Neural cell (in vitro differentiated cells): Measurements from ENCODE around the gene GRID1. TPM values are rescaled to one million over a fixed set of nuclear protein-coding genes. Genes with fewer than 3 reads are reported as not detected.
"Not testable (repeated sequence)": the region's sequence is repeated elsewhere in the genome, so short reads cannot be mapped to it uniquely, and the experiment has no call there.

Experiments
- H2AFZ ChIP-seq: fragments of 200-600, 300-800 bp; sonication (generic), shearing (Covaris generic); 2 replicates; pipeline ENCODE4 v1.6.0; 2014; ENCODE audit warnings: low read depth, mild to moderate bottlenecking, antibody characterized with exemption, low read length, moderate library complexity
- H3F3A ChIP-seq: fragments of 200-600 bp; shearing (Covaris generic); 2 replicates; pipeline ENCODE4 v1.6.1; 2016; ENCODE audit warnings: mild to moderate bottlenecking, moderate library complexity, mixed read lengths, antibody characterized with exemption, low read length; ENCODE audit not compliant: insufficient read depth, poor library complexity, severe bottlenecking
- H3K27ac ChIP-seq: fragments of 200-600, 300-800 bp; sonication (generic), shearing (Covaris generic); 2 replicates; pipeline ENCODE4 v1.5.1; 2014; ENCODE audit warnings: mild to moderate bottlenecking, low read length, moderate library complexity
- H3K27me3 ChIP-seq: fragments of 300-800, 200-600 bp; sonication (generic), shearing (Covaris generic); 2 replicates; pipeline ENCODE4 v1.6.0; 2014; ENCODE audit warnings: mild to moderate bottlenecking, low read depth, low read length, moderate library complexity; ENCODE audit not compliant: insufficient read depth
- H3K36me3 ChIP-seq: fragments of 300-800, 200-600 bp; sonication (generic), shearing (Covaris generic); 2 replicates; pipeline ENCODE4 v1.5.1; 2014; ENCODE audit warnings: mild to moderate bottlenecking, antibody characterized with exemption, low read length, moderate library complexity; ENCODE audit not compliant: insufficient read depth
- H3K4me2 ChIP-seq: fragments of 300-800, 200-600 bp; sonication (generic), shearing (Covaris generic); 2 replicates; pipeline ENCODE4 v1.6.0; 2014; ENCODE audit warnings: mild to moderate bottlenecking, low read length
- H3K4me3 ChIP-seq: fragments of 300-800, 200-600 bp; sonication (generic), shearing (Covaris generic); 2 replicates; pipeline ENCODE4 v1.5.1; 2014; ENCODE audit warnings: mild to moderate bottlenecking, low read length, moderate library complexity
- H3K79me2 ChIP-seq: fragments of 200-600 bp; shearing (Covaris generic); replicated peaks from 2 replicates; pipeline ENCODE4 v1.6.0; 2014; ENCODE audit warnings: mild to moderate bottlenecking, low read length, moderate library complexity; ENCODE audit not compliant: insufficient read depth
- H3K9ac ChIP-seq: fragments of 300-800, 200-600 bp; sonication (generic), shearing (Covaris generic); 2 replicates; pipeline ENCODE4 v1.6.1; 2016; ENCODE audit warnings: mild to moderate bottlenecking, low read length, mixed read lengths
- H3K9me2 ChIP-seq: fragments of 200-600 bp; shearing (Covaris generic); 2 replicates; pipeline ENCODE4 v1.6.1; 2016; ENCODE audit warnings: mild to moderate bottlenecking, low read length, mixed read lengths; ENCODE audit not compliant: insufficient read depth
- H3K9me3 ChIP-seq: fragments of 200-600, 300-800 bp; sonication (generic), shearing (Covaris generic); 2 replicates; pipeline ENCODE4 v1.6.1; 2016; ENCODE audit warnings: mild to moderate bottlenecking, mixed run types, low read length, moderate library complexity, mixed read lengths
- H4K20me1 ChIP-seq: fragments of 200-600 bp; shearing (Covaris generic); 2 replicates; pipeline ENCODE4 v1.6.1; 2016; ENCODE audit warnings: mild to moderate bottlenecking, mixed run types; ENCODE audit not compliant: insufficient read depth
- EP300 ChIP-seq: fragments of 450-650 bp; conservative IDR thresholded peaks from 2 replicates; pipeline ENCODE4 v1.6.1; 2014; ENCODE audit warnings: antibody characterized with exemption, mild to moderate bottlenecking, moderate library complexity; ENCODE audit not compliant: poor library complexity, severe bottlenecking
- EZH2 ChIP-seq: fragments of 200-600, 300-800 bp; shearing (Covaris generic), sonication (generic); IDR thresholded peaks from 2 replicates; pipeline ENCODE4 v1.6.1; 2014; ENCODE audit warnings: antibody characterized with exemption, low read length, borderline replicate concordance, mild to moderate bottlenecking; ENCODE audit not compliant: insufficient read depth, poor library complexity, severe bottlenecking
- MXI1 ChIP-seq: fragments of 450-650 bp; conservative IDR thresholded peaks from 2 replicates; pipeline ENCODE4 v1.6.1; 2014; ENCODE audit warnings: antibody characterized with exemption, mild to moderate bottlenecking; ENCODE audit not compliant: poor library complexity, severe bottlenecking
- POLR2AphosphoS5 ChIP-seq: IDR thresholded peaks from 2 replicates; pipeline ENCODE4 v1.6.1; 2012
- RAD21 ChIP-seq: fragments of 450-650 bp; conservative IDR thresholded peaks from 2 replicates; pipeline ENCODE4 v1.6.1; 2014; ENCODE audit warnings: antibody characterized with exemption, mild to moderate bottlenecking, moderate library complexity
- SMC3 ChIP-seq: fragments of 450-650 bp; conservative IDR thresholded peaks from 2 replicates; pipeline ENCODE4 v1.6.1; 2014; ENCODE audit warnings: antibody characterized with exemption, mild to moderate bottlenecking, moderate library complexity; ENCODE audit not compliant: poor library complexity
- TAF1 ChIP-seq: IDR thresholded peaks from 2 replicates; pipeline ENCODE4 v1.6.1; 2012; ENCODE audit warnings: low read depth
- polyA plus RNA-seq: library from polyadenylated mRNA; depleted of rRNA; stranded (reverse); fragments of >200 nt; gene quantifications from 2 replicates; pipeline ENCODE4 v1.2.3, GENCODE V29; 2014
- TF ChIP-seq, protein P1 (sequence below): IDR thresholded peaks from 2 replicates; pipeline ENCODE4 v1.6.1; 2012; ENCODE audit warnings: borderline replicate concordance
- TF ChIP-seq, protein P2 (sequence below): fragments of 450-650 bp; IDR thresholded peaks from 2 replicates; pipeline ENCODE4 v1.5.1; 2014; ENCODE audit warnings: antibody characterized with exemption, mild to moderate bottlenecking, moderate library complexity; ENCODE audit not compliant: poor library complexity, severe bottlenecking

GRID1 gene
- polyA plus RNA-seq, 1 donor from 2014 or later: 7.3 TPM

DNA sequence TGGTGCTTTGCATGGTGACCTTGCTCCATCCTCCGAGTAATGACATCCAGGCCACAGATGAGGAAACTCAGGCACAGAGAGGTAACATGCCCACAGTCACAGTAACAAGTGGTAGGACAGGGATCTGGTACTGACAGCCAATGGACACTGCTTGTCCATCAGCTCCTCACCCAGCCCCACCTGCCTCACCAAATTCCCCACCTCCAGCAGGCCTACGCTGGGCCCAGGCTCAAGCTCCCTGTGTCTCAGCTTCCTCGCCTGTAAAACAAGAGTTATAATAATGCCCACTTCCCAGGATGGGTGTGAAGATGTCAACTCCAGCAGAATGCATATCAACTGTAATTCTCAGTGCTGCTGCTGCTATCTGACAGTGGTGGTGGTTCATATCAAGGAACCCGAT lies 123.8 kb downstream of the GRID1 start:
- no peak overlapping the region for H3K9ac ChIP-seq
- H3K4me3 ChIP-seq: no peak overlapping the region
- no peaks in the 10 kb centered on the region for H3K36me3 ChIP-seq
- H3K79me2 ChIP-seq: no peaks in the 10 kb centered on the region
- H3K9me3 ChIP-seq: no peaks in the 10 kb centered on the region
- TF ChIP-seq MXI1 (no peak), TAF1 (no peak)
- H3K27me3 ChIP-seq: no peaks in the 10 kb centered on the region
- H2AFZ ChIP-seq: no peak overlapping the region
- H3K27ac ChIP-seq: no peak overlapping the region
- H3K4me2 ChIP-seq: no peak overlapping the region
- H4K20me1 ChIP-seq: no peaks in the 10 kb centered on the region
- no peaks in the 10 kb centered on the region for H3F3A ChIP-seq
- no peaks in the 10 kb centered on the region for H3K9me2 ChIP-seq

DNA sequence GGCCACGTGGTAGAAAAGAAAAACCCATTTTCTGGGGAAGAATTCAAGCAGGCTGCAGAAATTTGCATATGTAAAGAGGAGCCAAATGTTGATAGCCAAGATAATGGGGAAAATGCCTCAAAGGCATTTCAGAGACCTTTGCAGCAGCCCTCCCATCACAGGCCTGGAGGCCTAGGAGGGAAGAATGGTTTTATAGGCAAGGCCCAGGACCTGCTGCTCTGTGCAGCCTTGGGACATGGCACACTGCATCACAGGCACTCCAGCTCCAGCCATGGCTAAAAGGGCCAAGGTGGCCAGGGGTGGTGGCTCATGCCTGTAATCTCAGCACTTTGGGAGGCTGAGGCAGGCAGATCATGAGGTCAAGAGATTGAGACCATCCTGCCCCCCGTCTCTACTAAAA lies 128.5 kb downstream of the GRID1 start:
- not testable (repeated sequence) for H2AFZ ChIP-seq, H4K20me1 ChIP-seq, H3K9me3 ChIP-seq, H3K9ac ChIP-seq, H3K27me3 ChIP-seq, H3K79me2 ChIP-seq, H3K4me3 ChIP-seq, H3K36me3 ChIP-seq, H3K4me2 ChIP-seq, H3K27ac ChIP-seq, H3K9me2 ChIP-seq, H3F3A ChIP-seq

DNA sequence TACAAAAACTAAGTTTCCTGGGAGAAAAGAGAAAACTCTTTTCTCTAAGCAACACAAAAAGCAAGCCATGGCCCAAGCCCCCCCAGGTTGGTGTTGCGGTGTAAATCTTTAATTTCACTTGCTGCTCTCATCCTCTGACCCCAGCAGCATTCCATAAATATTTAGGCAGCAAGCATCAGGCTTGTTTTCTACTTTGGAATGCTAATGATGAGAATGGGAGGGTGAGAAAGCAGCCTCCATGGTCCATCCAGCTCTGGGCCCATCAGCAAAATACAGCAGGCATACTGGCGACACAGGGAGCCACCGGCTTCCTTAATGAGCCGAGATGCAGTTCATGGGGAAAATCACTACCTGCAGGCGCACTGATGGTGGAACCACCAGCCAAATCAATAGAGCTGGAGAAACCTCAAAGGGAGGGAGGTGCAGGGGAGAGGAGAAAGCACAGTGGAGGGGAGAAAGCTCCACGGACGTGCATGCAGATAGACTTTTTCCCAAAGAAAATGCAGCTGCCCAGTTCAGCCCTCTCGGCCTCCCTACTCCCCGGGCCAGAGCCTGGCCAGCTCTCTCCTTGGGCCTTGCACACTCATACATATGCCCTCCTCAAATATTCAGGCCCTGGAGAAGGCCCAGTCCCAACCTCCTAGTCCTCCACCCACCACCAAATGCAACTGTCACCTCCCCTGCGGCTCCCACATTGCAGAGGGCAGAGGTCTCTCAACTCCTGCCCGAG lies 131.9 kb downstream of the GRID1 start:
- no peak overlapping the region for H3K4me3 ChIP-seq
- H3K4me2 ChIP-seq: no peak overlapping the region
- no peaks in the 10 kb centered on the region for H3F3A ChIP-seq
- H3K9me2 ChIP-seq: no peaks in the 10 kb centered on the region
- no peaks in the 10 kb centered on the region for H3K79me2 ChIP-seq
- no peaks in the 10 kb centered on the region for H3K9me3 ChIP-seq
- no peaks in the 10 kb centered on the region for H4K20me1 ChIP-seq
- no peak overlapping the region for H3K9ac ChIP-seq
- H3K27ac ChIP-seq: no peak overlapping the region
- H2AFZ ChIP-seq: no peak overlapping the region
- TF ChIP-seq EP300 (no peak), POLR2AphosphoS5 (no peak), EZH2 (no peak), MXI1 (no peak), RAD21 (no peak), TAF1 (no peak), SMC3 (no peak)
- TF ChIP-seq, protein P1, sequence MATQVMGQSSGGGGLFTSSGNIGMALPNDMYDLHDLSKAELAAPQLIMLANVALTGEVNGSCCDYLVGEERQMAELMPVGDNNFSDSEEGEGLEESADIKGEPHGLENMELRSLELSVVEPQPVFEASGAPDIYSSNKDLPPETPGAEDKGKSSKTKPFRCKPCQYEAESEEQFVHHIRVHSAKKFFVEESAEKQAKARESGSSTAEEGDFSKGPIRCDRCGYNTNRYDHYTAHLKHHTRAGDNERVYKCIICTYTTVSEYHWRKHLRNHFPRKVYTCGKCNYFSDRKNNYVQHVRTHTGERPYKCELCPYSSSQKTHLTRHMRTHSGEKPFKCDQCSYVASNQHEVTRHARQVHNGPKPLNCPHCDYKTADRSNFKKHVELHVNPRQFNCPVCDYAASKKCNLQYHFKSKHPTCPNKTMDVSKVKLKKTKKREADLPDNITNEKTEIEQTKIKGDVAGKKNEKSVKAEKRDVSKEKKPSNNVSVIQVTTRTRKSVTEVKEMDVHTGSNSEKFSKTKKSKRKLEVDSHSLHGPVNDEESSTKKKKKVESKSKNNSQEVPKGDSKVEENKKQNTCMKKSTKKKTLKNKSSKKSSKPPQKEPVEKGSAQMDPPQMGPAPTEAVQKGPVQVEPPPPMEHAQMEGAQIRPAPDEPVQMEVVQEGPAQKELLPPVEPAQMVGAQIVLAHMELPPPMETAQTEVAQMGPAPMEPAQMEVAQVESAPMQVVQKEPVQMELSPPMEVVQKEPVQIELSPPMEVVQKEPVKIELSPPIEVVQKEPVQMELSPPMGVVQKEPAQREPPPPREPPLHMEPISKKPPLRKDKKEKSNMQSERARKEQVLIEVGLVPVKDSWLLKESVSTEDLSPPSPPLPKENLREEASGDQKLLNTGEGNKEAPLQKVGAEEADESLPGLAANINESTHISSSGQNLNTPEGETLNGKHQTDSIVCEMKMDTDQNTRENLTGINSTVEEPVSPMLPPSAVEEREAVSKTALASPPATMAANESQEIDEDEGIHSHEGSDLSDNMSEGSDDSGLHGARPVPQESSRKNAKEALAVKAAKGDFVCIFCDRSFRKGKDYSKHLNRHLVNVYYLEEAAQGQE: no peak
- TF ChIP-seq, protein P2, sequence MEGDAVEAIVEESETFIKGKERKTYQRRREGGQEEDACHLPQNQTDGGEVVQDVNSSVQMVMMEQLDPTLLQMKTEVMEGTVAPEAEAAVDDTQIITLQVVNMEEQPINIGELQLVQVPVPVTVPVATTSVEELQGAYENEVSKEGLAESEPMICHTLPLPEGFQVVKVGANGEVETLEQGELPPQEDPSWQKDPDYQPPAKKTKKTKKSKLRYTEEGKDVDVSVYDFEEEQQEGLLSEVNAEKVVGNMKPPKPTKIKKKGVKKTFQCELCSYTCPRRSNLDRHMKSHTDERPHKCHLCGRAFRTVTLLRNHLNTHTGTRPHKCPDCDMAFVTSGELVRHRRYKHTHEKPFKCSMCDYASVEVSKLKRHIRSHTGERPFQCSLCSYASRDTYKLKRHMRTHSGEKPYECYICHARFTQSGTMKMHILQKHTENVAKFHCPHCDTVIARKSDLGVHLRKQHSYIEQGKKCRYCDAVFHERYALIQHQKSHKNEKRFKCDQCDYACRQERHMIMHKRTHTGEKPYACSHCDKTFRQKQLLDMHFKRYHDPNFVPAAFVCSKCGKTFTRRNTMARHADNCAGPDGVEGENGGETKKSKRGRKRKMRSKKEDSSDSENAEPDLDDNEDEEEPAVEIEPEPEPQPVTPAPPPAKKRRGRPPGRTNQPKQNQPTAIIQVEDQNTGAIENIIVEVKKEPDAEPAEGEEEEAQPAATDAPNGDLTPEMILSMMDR: no peak
- no peaks in the 10 kb centered on the region for H3K27me3 ChIP-seq
- H3K36me3 ChIP-seq: no peaks in the 10 kb centered on the region
